ENCODE results near the gene CCL8.
"Not testable (repeated sequence)": the region's sequence is repeated elsewhere in the genome, so short reads cannot be mapped to it uniquely, and the experiment has no call there.

Gene CCL8

DNA sequence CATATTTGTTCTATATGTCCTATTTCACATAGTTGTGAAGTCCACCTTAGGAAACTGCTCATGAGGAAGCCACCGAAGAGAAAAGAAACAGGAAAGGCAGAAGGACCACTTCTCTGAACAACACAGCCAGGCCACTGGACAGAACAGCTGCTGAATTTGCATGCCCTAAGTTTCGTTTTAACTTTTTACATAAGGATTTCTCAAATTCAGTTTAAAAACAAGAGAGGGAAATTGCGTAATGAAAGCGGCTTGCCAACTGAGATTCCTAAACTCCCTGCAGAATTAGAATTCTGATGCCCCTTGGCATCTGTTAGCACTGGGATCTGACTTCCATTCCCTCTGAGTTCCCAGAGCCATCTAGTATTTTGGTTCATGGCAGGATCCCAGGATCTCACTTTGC, 5.0 kb upstream of the CCL8 start:
- no peak for DNase-seq (ENCODE audit: low read depth)

DNA sequence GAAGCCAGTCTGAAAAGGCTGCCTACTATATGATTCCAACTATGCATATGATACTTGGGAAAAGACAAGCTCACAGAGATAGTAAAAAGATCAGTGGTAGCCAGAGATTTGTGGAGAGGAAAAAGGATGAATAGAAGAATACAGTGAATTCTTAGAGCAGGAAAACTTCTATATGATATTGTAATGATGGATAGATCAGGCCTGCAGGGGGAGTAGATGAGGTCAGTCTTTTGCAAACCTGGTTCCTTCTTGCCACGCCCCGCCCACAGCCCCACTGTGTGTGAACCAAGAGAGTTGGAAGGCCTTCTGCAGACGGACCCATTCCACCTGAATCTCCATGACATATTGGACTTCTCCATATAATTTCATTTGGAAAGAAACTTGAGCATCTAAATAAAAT, 761 bp upstream of the CCL8 start:
- DNase-seq (ENCODE audit: low read depth): no peak

DNA sequence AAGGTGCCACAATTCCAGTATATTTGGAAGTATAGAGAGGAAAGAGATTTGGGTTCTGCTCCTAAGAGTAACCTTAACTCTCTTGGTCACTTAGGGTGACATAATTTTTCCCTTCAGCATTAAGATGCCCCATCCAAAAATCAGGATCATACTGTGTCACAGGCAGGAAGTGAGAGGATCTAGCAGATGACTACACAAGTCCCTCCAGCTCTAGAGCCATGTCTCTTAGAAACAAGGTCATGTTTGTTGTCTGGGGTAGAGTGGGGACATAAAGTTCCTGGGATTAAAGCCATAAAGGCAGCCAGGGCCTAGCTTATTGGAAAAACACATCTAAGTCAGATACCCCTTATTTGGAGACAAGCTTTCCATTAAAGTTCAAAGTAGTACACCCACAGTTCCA, 2.7 kb downstream of the CCL8 start:
- no peak for DNase-seq (ENCODE audit: low read depth)

DNA sequence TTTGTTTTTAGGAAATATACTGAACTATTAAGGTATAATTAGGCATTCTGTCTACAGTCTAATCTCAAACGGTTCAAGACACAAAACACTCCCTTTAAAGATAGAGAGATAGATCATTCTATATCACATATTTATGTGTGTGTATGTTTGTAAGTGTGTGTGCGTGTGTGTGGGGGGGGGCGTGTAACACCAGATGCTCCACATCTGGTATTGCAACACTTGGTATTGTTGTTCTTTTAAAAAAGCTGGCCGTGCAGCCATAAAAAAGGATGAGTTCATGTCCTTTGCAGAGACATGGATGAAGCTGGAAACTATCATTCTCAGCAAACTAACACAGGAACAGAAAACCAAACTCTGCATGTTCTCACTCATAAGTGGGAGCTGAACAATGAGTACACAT, 8.3 kb downstream of the CCL8 start:
- DNase-seq (ENCODE audit: low read depth): not testable (repeated sequence)

DNA sequence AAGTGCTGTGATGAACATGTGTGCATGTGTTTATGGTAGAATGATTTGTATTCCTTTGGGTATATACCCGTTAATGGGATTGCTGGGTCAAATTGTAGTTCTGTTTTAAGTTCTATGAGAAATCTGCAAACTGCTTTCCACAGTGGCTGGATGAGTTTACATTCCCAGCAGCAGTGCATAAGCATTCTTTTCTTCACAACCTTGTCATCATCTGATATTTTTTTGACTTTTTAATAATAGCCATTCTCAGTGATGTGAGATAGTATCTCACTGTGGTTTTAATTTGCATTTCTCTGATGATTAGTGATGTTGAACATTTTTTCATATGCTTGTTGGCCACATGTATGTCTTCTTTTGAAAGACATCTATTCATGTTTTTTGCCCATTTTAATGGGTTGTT, 18.5 kb downstream of the CCL8 start:
- no peak for DNase-seq (ENCODE audit: low read depth)

DNA sequence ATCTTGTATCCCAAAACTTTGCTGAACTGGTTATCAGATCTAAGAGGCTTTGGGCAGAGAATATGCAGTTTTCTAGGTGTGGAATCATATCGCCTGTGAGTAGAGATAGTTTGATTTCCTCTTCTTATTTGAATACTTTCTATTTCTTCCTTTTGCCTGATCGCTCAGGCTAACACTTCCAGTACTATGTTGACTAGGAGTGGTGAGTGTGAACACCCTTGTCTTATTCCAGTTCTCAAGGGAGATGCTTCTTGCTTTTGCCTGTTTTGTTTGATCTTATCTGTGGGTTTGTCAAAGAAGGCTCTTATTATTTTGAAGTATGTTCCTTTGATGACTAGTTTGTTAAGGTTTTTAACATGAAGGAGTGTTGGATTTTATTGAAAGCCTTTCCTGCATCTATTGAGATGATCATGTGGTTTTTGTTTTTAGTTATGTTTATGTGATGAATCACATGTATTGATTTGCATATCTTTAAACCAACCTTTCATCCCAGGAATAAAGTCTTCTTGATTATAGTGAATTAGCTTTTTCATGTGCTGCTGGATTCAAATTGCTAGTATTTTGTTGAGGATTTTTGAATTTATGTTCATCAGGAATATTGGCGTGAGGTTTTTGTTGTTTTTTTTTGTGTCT, 20.0 kb downstream of the CCL8 start:
- no peak for DNase-seq (ENCODE audit: low read depth)

DNA sequence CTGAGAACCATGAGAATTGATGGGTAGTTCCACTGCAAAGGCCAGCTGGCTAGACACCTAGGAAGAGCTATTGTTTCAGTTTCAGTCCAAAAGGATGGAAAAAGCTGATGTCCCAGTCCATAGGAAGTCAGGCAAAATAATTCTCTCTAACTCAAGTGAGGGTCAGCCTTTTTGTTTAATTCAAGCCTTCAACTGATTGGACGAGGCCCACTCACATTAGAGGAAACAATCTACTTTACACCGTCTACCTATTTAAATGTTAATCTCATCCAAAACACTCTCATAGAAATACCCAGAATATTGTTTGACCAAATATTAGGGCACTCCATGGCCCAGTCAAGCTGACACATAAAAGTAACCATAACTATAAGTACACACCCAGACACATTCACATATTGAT, 22.7 kb downstream of the CCL8 start:
- no peak for DNase-seq (ENCODE audit: low read depth)

DNA sequence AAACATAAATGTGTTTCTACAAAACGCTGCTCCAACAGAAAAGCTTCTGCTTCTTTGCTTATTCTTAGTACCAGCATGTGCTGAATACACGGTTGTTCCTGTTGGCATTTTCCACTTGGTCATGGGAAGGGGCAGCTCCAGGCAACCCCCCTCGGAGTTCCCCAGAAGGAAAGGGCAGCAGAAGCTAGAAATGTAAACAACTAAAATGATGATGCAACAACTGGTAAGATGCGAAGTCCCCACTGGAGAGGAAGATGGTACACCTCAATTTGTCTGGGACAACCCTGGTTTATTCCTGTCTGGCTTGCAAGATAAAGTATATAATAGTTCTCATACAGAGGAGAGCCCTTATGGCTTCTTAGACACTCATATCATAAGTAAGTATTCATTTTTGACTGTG, 27.8 kb downstream of the CCL8 start:
- no peak for DNase-seq (ENCODE audit: low read depth)

DNA sequence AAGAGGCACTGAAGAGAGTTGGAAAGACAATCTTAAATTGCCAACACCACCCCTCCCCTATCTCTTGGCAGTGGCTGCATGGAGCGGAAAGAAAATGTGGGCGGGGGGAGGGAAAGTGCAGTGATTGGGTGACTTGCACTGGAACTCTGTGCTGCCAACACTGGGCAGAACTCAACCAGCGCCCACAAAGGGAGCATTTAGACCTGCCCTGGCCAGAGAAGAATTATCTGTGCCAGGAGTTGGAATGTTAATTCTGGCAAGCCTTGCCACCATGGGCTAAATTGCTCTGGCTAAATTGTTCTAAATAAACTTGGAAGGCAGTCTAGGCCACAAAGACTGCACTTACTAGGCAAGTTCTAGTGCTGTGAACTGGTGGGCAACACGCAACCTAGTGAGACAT, 30.5 kb downstream of the CCL8 start:
- no peak for DNase-seq (ENCODE audit: low read depth)

DNA sequence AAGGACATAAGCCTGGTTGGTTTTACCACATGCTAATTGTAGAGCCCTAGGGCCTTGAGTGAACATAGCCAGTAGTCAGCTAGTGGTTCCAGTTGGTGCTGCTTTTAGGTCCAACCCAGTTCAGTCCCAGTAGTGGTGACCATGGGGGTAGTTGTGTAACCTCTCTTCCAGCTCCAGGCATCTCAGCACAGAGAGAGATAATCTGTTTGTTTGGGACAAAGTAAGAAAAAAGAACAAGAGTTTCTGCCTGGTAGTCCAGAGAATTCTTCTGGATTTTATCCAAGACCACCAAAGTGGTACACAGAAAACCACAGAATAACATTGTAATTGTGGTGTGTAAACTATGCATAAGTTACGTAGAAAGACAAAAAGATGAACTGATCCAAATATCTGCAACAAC, 31.9 kb downstream of the CCL8 start:
- DNase-seq (ENCODE audit: low read depth): no peak

DNA sequence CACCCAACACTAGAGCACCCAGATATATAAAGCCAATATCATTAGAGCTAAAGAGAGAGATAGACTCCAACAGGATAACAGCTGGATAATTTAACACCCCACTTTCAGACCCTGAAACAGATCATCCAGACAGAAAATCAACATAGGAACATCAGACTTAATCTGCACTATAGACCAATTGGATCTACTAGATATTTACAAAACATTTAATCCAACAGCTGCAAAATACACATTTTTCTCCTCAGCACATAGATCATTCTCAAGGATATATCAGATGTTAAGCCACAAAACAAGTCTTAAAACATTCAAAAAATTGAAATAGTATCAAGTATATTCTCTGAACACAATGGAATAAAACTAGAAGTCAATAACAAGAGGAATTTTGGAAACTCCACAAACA, 33.0 kb downstream of the CCL8 start:
- DNase-seq (ENCODE audit: low read depth): no peak

DNA sequence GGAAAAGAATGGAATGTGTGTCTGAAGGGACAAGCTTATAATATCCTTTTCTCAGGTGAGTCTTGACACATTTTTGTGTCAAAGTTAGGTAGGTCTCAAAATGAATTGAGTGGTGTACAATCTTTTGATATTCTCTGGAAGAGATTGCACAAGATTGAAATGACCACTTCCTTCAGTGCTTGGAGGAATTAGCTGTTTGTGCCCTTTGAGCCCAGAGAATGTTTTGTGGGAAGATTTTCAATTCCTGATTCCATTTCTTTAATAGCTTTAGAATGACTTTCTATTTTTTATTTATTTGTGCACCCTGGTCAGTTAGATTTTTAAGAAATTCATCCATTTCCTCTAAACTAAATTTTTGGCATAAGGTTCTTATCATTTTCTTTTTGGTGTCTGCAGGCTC, 35.4 kb downstream of the CCL8 start:
- no peak for DNase-seq (ENCODE audit: low read depth)

DNA sequence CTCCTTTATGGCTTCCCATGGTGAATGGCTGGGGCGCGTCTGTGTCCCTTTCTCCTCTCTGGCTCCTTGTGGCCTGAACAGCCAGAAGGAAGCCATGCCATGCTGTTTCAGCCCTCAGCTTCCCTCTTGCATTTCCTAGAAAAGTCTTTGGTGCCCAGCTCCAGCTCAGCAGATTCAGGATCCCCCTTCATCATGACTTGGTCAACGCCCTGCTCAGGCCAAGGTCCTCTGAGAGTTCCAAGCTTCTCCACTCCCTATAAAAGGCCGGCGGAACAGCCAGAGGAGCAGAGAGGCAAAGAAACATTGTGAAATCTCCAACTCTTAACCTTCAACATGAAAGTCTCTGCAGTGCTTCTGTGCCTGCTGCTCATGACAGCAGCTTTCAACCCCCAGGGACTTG, 37.0 kb downstream of the CCL8 start, which contains the start of gene CCL13:
Gene CCL13 (plus strand): TSS at position 287 of the 400 bp plus-strand sequence. CDS start 47 bp downstream, at position 334.
- DNase-seq (ENCODE audit: low read depth): no peak

DNA sequence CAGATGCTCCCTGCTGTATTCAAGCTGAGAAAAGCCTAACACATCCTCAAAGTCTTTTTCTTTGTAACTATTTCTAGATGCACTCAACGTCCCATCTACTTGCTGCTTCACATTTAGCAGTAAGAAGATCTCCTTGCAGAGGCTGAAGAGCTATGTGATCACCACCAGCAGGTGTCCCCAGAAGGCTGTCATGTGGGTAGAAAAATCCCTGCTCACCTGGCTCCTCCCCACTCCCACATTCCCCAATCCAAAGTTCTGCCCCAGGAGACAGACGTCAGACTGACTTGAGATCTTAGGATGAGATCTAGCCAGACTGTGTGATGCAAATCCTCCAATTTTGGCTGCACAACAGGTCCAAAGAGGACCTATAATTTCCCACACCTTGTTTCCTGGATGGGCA, 38.2 kb downstream of the CCL8 start:
- no peak for DNase-seq (ENCODE audit: low read depth)

DNA sequence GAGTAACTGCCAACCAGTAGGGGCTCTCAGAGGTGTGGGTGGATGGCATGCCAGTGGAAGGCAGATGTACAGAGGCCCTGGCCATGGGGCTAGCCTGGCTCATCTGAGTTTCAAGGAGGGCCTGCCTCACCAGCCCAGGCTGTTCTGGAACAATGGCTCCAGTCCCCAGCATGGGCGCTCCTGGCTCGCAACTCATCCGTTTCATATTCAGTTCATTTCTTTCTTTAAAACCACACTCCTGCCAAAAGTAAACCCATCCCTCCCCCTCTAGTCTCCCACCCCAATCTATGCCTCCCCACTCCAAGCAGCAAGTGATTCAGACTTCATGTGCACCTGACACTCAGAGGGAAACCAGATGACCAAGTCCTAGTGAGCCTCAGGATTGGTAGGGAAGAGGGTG, 39.4 kb downstream of the CCL8 start:
- no peak for DNase-seq (ENCODE audit: low read depth)

DNA sequence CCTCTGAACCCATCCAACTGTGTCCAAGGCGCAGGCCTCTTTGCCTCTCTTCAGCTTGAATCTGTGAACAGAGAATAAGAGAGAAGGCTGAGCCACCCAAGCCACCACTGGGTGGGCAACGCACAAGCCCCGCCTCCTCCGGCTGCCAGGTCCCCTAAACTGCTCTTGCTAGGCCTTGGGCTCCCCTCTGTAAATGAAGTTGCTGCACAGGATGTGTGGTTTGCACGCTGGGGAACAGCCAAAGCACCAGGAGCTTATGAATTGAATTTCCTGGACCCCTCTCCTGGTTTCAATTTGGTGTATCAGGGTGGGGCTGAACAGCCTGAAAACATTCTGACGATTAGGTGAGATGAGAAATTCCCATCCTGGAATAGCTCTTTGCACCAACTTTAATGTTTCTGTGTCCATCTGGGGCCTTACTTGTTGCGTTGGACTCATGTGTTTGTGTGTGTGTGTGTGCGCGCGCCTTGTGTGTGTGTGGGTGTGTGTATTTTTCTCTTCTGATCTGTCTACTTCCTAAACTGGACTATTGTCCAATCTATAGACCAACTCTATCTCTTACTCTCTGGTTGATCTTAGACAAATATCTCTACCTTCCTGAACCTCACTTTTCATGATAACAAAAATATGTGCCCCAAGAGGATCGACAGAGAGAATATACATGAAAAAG, 41.5 kb downstream of the CCL8 start:
- DNase-seq (ENCODE audit: low read depth): no peak

DNA sequence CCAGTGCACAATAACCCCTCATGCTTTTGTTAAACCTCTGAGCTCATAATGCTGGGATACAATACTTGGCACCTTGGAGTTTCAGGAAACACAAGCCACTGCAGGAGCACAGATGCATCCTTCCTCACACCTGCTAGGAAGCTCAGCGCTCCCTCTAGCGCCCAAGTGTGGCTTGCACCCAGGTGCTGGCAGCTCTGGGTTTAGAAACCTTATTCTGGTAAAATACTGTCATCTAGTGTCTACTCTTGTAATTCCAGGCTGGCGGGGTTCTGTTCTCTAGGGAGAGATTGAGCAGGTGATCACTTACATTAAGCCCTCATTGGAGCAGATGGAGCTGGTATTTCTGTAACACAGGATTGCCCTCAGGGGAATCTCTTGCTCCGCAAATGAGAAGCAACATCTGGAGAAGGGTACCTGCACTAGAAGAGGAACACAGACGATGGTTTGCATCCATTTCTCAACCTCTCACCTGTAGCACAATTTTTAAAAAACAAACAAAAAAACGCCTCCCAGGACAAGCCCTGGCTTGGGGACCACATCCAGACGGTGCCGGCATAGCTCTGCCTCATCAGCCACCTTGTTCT, 42.3 kb downstream of the CCL8 start:
- DNase-seq (ENCODE audit: low read depth): peak; percentile 62

DNA sequence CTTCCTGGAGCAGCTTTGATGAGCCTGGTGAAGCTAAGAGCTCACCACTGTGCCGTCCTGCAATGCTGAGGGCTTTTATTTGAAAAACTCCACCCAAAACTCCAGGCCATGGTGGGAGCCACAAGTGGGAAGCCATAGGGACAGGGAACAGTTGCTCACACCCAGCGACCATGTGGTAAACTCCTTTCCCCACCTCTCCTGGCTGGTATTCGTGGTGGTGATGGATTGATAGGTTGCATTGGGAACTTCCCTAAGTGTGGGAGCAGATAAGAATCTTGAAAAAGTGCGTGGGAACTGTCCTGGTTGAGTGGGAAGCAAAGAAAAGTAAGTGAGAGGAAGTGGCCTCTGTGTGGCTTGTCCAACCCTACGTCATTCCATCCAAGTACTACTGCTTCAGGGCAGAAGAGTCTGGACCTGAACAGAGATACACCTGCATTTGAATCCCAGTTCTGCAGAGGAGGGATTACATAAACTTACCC, 44.0 kb downstream of the CCL8 start, which contains the start of gene CCL1:
Gene CCL1 (minus strand): TSS at position 51 of the 479 bp plus-strand sequence. CDS start 72 bp downstream, outside the sequence.
- DNase-seq (ENCODE audit: low read depth): no peak

DNA sequence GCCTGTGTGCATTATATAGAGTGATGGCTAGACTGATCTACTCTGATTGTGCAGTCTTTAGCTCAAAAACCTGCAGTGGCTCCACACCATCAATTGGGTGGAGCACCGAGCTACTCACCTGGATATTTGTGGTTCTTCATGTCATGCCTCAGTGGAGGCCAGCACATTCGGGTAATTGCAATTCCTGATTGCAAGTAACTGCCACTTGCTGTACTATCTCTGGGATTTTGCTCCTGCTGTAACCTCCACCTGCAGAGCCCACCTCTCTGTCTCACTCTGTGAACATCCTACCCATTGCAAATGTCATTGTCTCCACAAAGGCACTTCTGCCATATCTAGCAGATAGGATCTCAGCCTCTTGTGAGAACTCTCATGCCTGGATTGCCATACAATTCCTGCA, 45.5 kb downstream of the CCL8 start:
- no peak for DNase-seq (ENCODE audit: low read depth)

DNA sequence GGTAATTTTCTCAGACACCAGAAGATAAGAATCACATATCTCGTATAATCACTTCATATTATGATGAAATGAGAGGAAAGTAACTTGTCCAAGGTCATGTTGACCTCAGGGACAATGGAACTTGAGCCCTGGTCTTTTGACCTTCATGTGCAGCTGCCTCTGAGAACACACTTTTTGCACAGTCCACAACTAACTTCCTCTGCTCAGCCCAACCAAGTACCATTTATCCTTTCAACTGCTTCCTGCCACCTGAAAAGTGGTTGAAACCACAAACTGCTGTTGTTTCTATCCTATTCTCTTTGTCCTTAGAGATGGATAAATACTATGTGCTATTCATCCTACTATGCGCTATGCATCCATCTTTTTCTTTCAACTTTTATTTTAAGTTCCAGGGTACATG, 46.1 kb downstream of the CCL8 start:
- DNase-seq (ENCODE audit: low read depth): no peak

DNA sequence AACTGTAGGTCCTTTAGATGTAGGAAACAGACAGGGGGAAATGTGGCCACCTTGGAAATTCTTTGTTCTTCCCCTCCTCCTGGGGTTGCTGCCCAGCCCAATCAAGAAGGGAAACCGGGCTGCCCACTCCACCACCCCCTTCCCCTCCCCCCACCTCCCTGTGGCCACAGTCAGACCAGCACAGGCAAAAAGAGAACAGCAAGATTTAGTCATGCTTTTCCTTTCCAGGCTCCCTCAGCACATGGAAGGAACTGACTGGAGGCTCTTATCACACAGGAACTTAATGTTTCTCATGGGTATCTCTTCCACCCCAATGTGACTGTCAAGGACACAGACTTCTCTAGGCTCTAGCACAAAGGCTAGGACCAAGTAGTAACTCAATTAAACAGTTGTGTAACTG, 46.8 kb downstream of the CCL8 start:
- DNase-seq (ENCODE audit: low read depth): no peak

DNA sequence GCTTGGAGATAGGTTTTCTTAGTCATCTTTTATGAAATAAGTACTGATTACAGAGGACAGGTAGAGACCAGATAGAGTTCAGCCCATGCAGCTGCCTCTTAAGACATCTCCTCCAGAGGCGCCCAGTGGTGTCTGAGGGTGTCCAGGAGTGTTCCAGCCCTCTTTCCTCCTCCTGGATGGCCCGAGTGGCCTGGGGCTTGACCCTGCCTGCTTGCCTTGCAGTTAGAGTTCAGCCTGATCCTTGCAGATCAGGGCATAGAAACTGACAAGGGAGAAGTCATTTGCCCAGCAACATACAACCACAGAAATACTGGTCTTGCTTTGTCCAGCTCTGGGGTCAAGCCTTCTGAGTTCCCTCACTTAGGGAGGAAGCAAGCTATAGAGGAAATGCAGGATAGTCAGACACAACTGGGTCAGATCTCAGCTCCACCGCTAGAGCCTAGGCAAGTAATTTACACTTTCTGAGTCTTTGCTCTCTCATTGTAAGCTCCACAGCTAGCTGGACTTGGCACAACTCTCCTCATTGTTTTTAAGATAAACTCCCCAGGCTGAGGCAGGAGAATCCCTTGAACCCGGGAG, 47.4 kb downstream of the CCL8 start:
- no peak for DNase-seq (ENCODE audit: low read depth)

Measured in activated T-cell treated with anti-CD3 and anti-CD28 coated beads for 24 hours (primary cell).